ENCODE results near the gene NALCN.

DNA sequence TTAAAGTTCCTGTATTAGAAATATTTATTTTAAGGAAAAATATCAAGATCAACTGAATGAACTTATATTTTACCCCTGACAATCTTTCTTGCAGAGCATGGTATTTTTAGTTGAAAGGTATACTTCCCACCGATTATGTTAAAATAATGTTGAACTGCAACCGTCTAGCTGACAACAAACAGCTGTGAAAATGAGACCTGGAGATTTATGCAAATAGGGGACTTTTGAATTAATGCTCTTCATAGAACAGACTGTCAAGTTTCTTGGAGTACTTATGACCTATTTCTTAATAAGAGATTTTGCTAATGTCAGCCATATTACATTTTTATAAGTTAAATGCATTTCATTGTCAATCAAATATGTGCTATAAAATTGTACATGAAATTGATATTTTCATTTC is 210.9 kb downstream of the NALCN start:
- TF ChIP-seq POLR2A (IDR thresholded peaks at IDR 0.05), result no peak
- TF ChIP-seq, protein P1, sequence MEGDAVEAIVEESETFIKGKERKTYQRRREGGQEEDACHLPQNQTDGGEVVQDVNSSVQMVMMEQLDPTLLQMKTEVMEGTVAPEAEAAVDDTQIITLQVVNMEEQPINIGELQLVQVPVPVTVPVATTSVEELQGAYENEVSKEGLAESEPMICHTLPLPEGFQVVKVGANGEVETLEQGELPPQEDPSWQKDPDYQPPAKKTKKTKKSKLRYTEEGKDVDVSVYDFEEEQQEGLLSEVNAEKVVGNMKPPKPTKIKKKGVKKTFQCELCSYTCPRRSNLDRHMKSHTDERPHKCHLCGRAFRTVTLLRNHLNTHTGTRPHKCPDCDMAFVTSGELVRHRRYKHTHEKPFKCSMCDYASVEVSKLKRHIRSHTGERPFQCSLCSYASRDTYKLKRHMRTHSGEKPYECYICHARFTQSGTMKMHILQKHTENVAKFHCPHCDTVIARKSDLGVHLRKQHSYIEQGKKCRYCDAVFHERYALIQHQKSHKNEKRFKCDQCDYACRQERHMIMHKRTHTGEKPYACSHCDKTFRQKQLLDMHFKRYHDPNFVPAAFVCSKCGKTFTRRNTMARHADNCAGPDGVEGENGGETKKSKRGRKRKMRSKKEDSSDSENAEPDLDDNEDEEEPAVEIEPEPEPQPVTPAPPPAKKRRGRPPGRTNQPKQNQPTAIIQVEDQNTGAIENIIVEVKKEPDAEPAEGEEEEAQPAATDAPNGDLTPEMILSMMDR (IDR thresholded peaks at IDR 0.05), result no peak

All from adrenal gland (tissue), 5 donors.